Endodermal cell (in vitro differentiated cells): Measurements from ENCODE around the gene CORO6. TPM values are rescaled to one million over a fixed set of nuclear protein-coding genes. Genes with fewer than 3 reads are reported as not detected.

Source experiments
- DNase-seq: peaks from one replicate; pipeline ENCODE4 v3.0.0-alpha.2; 2017
- H3K27ac ChIP-seq: 2 replicates; pipeline ENCODE4 v1.5.1; 2013; ENCODE audit warnings: mild to moderate bottlenecking, low read depth, low read length, moderate library complexity
- H3K27me3 ChIP-seq: 2 replicates; pipeline ENCODE4 v1.6.1; 2013; ENCODE audit warnings: mild to moderate bottlenecking, low read length, moderate library complexity; ENCODE audit not compliant: insufficient read depth, control insufficient read depth, poor library complexity, severe bottlenecking
- H3K36me3 ChIP-seq: 2 replicates; pipeline ENCODE4 v1.7.0; 2013; ENCODE audit warnings: mild to moderate bottlenecking, low read length, moderate library complexity; ENCODE audit not compliant: control insufficient read depth, insufficient read depth
- H3K4me1 ChIP-seq: one replicate; pipeline ENCODE4 v1.7.0; 2013; ENCODE audit warnings: low read length; ENCODE audit not compliant: control insufficient read depth, insufficient read depth
- H3K4me3 ChIP-seq: 2 replicates; pipeline ENCODE4 v1.5.1; 2013; ENCODE audit warnings: mild to moderate bottlenecking, low read length, moderate library complexity
- H3K9ac ChIP-seq: 2 replicates; pipeline ENCODE4 v1.6.1; 2013; ENCODE audit warnings: mild to moderate bottlenecking, low read length, moderate library complexity; ENCODE audit not compliant: poor library complexity, severe bottlenecking; ENCODE audit errors: extremely low read depth
- H3K9me3 ChIP-seq: 2 replicates; pipeline ENCODE4 v1.6.1; 2013; ENCODE audit warnings: mild to moderate bottlenecking, low read length, moderate library complexity; ENCODE audit not compliant: control insufficient read depth
- H3K27ac Mint-ChIP-seq: 2 replicates; pipeline ENCODE4 v1.8.0; 2020; ENCODE audit warnings: mixed read lengths
- H3K27me3 Mint-ChIP-seq: 2 replicates; pipeline ENCODE4 v1.8.0; 2021; ENCODE audit warnings: mild to moderate bottlenecking, mixed read lengths; ENCODE audit not compliant: insufficient read depth
- H3K36me3 Mint-ChIP-seq: 2 replicates; pipeline ENCODE4 v1.8.0; 2020; ENCODE audit warnings: low read depth, mixed read lengths
- H3K4me1 Mint-ChIP-seq: 2 replicates; pipeline ENCODE4 v1.8.0; 2020; ENCODE audit warnings: mixed read lengths
- H3K4me3 Mint-ChIP-seq: 2 replicates; pipeline ENCODE4 v1.8.0; 2020; ENCODE audit warnings: mild to moderate bottlenecking, moderate library complexity, mixed read lengths
- H3K9me3 Mint-ChIP-seq: 2 replicates; pipeline ENCODE4 v1.8.0; 2020; ENCODE audit warnings: mild to moderate bottlenecking, mixed read lengths
- CTCF ChIP-seq: fragments of 200-600 bp; sonication (generic); conservative IDR thresholded peaks from 2 replicates; pipeline ENCODE4 v1.5.0; 2021; ENCODE audit warnings: antibody characterized with exemption, mild to moderate bottlenecking
- WGBS, 2 experiments: methylation state at CpG; one replicate each; pipeline versions ENCODE4 v1.1.5 to v1.1.7; 2013; ENCODE audit warnings: missing lambda C conversion rate in 2 of 2, mixed read lengths in 1 of 2; ENCODE audit not compliant: insufficient coverage in 1 of 2, insufficient read length in 1 of 2; 5-methylcytosine and 5-hydroxymethylcytosine counted together
- total RNA-seq, 2 donors: library from RNA; stranded (reverse); fragmentation: NEBNext Ultra II Directional in 1 of 2; extraction: Animal tissue kit (Norgen Biotek cat#: 25700) in 1 of 2; gene quantifications; 2 replicates in 1 of 2; 3 replicates in 1 of 2; pipeline ENCODE4 v1.2.1, GENCODE V29; 2021

CORO6 gene
- total RNA-seq, 2 donors from 2014 or later, result 0.86 to 1.00 TPM

- H3K9me3 ChIP-seq, result no peaks in the 10 kb centered on the region
- peak; percentile 35 for TF ChIP-seq CTCF
- H3K4me1 ChIP-seq, result peaks cover 13% of the 10 kb centered on the region
- no peak overlapping the region for H3K4me3 ChIP-seq
- H3K27me3 ChIP-seq, result peaks cover 5% of the 10 kb centered on the region
- Mint-ChIP-seq H3K4me3 (no peak overlapping the region), H3K36me3 (peaks cover 23% of the 10 kb centered on the region), H3K4me1 (peaks cover 18% of the 10 kb centered on the region), H3K27me3 (peaks cover 11% of the 10 kb centered on the region), H3K9me3 (no peaks in the 10 kb centered on the region), H3K27ac (no peak overlapping the region)
- H3K36me3 ChIP-seq, result peaks cover 19% of the 10 kb centered on the region
- no peak overlapping the region for H3K9ac ChIP-seq
- H3K27ac ChIP-seq, result no peak overlapping the region
- DNase-seq, result peak; percentile 72
- WGBS, 2 experiments, result 82 to 86% methylated on average over 1 to 8 of the region's 8 CpGs
Observed at GRCh38 chr17:29585080-29585751, 37.5 kb downstream of the CORO6 start.

GRCh38 chr17:29584452-29585079 lies 38.1 kb downstream of the CORO6 start:
- Histone ChIP-seq H3K27ac (no peak overlapping the region), H3K4me3 (no peak overlapping the region), H3K9me3 (no peaks in the 10 kb centered on the region), H3K36me3 (peaks cover 24% of the 10 kb centered on the region), H3K27me3 (no peaks in the 10 kb centered on the region), H3K4me1 (peaks cover 13% of the 10 kb centered on the region), H3K9ac (no peak overlapping the region)
- Mint-ChIP-seq H3K36me3 (peaks cover 23% of the 10 kb centered on the region), H3K27me3 (peaks cover 7% of the 10 kb centered on the region), H3K4me1 (peaks cover 14% of the 10 kb centered on the region), H3K4me3 (no peak overlapping the region), H3K27ac (peak overlapping the region; percentile 68), H3K9me3 (no peaks in the 10 kb centered on the region)
- WGBS, 2 experiments, result 74 to 88% methylated on average over 8 to 12 of the region's 12 CpGs
- TF ChIP-seq CTCF, result no peak
- DNase-seq, result peak; percentile 53

- H3K4me1 ChIP-seq, result peaks cover 13% of the 10 kb centered on the region
- Mint-ChIP-seq H3K27me3 (peaks cover 7% of the 10 kb centered on the region), H3K4me3 (no peak overlapping the region), H3K27ac (no peak overlapping the region), H3K4me1 (peaks cover 14% of the 10 kb centered on the region), H3K36me3 (peaks cover 23% of the 10 kb centered on the region), H3K9me3 (no peaks in the 10 kb centered on the region)
- no peak overlapping the region for H3K9ac ChIP-seq
- peak; percentile 45 for DNase-seq
- no peaks in the 10 kb centered on the region for H3K27me3 ChIP-seq
- H3K36me3 ChIP-seq, result peaks cover 27% of the 10 kb centered on the region
- no peak overlapping the region for H3K4me3 ChIP-seq
- H3K9me3 ChIP-seq, result no peaks in the 10 kb centered on the region
- TF ChIP-seq CTCF, result no peak
- no peak overlapping the region for H3K27ac ChIP-seq
- WGBS, 2 experiments, result 94% methylated on average over 13 to 16 of the region's 16 CpGs
Observed at GRCh38 chr17:29583324-29584248, 39.1 kb downstream of the CORO6 start.
